Gastrocnemius medialis (tissue), 4 donors: Measurements from ENCODE around the gene CABLES2. TPM values are rescaled to one million over a fixed set of nuclear protein-coding genes. Genes with fewer than 3 reads are reported as not detected.

ENCODE experiments used
- ATAC-seq, 2 donors: fragments of 150-250 bp; one replicate each; pipeline ENCODE4 v1.9.1; 2016
- DNase-seq, 2 donors: peaks; one replicate each; pipeline ENCODE4 v3.0.0-alpha.2; 2019
- H3K27ac ChIP-seq, 4 donors: fragments of 200-600 bp; sonication (generic); 1 replicate in 1 of 4; 2 replicates in 3 of 4; pipeline ENCODE4 v1.5.1; 2016 to 2018; ENCODE audit warnings: mild to moderate bottlenecking in 2 of 4, moderate library complexity in 1 of 4
- H3K27me3 ChIP-seq, 3 donors: fragments of 200-600 bp; sonication (generic) in 2 of 3; 1 replicate in 1 of 3; 2 replicates in 2 of 3; pipeline versions ENCODE4 v1.5.1 to v1.6.0; 2016 to 2019; ENCODE audit warnings: mild to moderate bottlenecking in 1 of 3, moderate library complexity in 1 of 3
- H3K36me3 ChIP-seq, 2 donors: fragments of 200-600 bp; sonication (generic) in 1 of 2; one replicate each; pipeline ENCODE4 v1.5.1; 2017 to 2018
- H3K4me1 ChIP-seq, 2 donors: fragments of 200-600 bp; sonication (generic) in 1 of 2; one replicate each; pipeline ENCODE4 v1.5.1; 2016 to 2017; ENCODE audit warnings: mild to moderate bottlenecking in 2 of 2
- H3K4me3 ChIP-seq, 4 donors: fragments of 200-600 bp; sonication (generic) in 3 of 4; 1 replicate in 1 of 4; 2 replicates in 3 of 4; pipeline ENCODE4 v1.5.1; 2016 to 2019; ENCODE audit warnings: mild to moderate bottlenecking in 2 of 4
- H3K9me3 ChIP-seq, 3 donors: fragments of 200-600 bp; sonication (generic) in 2 of 3; 1 replicate in 1 of 3; 2 replicates in 2 of 3; pipeline ENCODE4 v1.5.1; 2016 to 2019
- CTCF ChIP-seq, 5 experiments: fragments of 450-650 bp in 3 of 5; fragments of 200-600 bp in 2 of 5; sonication (generic) in 2 of 5; IDR thresholded peaks in 4 of 5; conservative IDR thresholded peaks in 1 of 5; 1 replicate in 4 of 5; 2 replicates in 1 of 5; pipeline ENCODE4 v1.5.1; 2016 to 2019; ENCODE audit warnings: antibody characterized with exemption in 5 of 5, mild to moderate bottlenecking in 3 of 5, moderate library complexity in 3 of 5
- POLR2A ChIP-seq, 2 donors: fragments of 450-650 bp; IDR thresholded peaks; one replicate each; pipeline ENCODE4 v1.6.1; 2017; ENCODE audit warnings: antibody characterized with exemption in 2 of 2, mild to moderate bottlenecking in 2 of 2, moderate library complexity in 2 of 2
- in situ Hi-C, 4 donors: fragments of 200-750 bp; cut with MboI; loops; one replicate each; pipeline versions ENCODE4 v1.15.0 to v1.8.0; 2017; ENCODE audit warnings: low sequenced_read_pairs in 4 of 4
- intact Hi-C: fragments of 100-400 bp; cut with DNase I; formaldehyde crosslinking; loops from one replicate; pipeline ENCODE4 v1.15.1; 2023; ENCODE audit warnings: low total_unique reads
- total RNA-seq, 4 donors: library from RNA; depleted of rRNA; stranded (reverse); fragments of >200 nt; gene quantifications; one replicate each; pipeline versions ENCODE4 v1.1.0 to v1.2.3, GENCODE V29; 2016

CABLES2 gene
- total RNA-seq, 4 donors from 2014 or later, result 3.6 to 9.3 (median 4.2) TPM

GRCh38 chr20:62398120-62398821 lies 8.8 kb downstream of the CABLES2 start:
- no peak for TF ChIP-seq POLR2A (IDR thresholded peaks at IDR 0.05)
- TF ChIP-seq CTCF (IDR thresholded peaks at IDR 0.05 in 4 of 5, conservative IDR thresholded peaks at IDR 0.05 in 1 of 5), result no peak
- intact Hi-C loops, result no loop called here
- ATAC-seq, result no peak
- Histone ChIP-seq H3K4me3 (no peak overlapping the region), H3K27me3 (no peaks in the 10 kb centered on the region), H3K4me1 (no peaks in the 10 kb centered on the region), H3K27ac (no peak overlapping the region), H3K36me3 (no peaks in the 10 kb centered on the region), H3K9me3 (no peaks in the 10 kb centered on the region)
- in situ Hi-C loops, result loop anchor here in 2 of 4 donors (25.0 kb wide), 3 partner anchors 111 to 386 kb away; partner anchors contain the start of gene MTG2 (in 1 of the 2)
- no peak for DNase-seq

GRCh38 chr20:62396367-62397239 lies 10.5 kb downstream of the CABLES2 start:
- H3K27ac ChIP-seq, result no peak overlapping the region
- ATAC-seq, result no peak
- in situ Hi-C loops, result loop anchor here in 2 of 4 donors (25.0 kb wide), 3 partner anchors 109 to 384 kb away; partner anchors contain the start of gene MTG2 (in 1 of the 2)

GRCh38 chr20:62395311-62396242 lies 11.5 kb downstream of the CABLES2 start:
- Histone ChIP-seq H3K27me3 (no peaks in the 10 kb centered on the region), H3K4me3 (no peak overlapping the region), H3K36me3 (peaks cover 0 to 2% of the 10 kb centered on the region in 2 donors), H3K27ac (no peak overlapping the region), H3K4me1 (no peaks in the 10 kb centered on the region), H3K9me3 (no peaks in the 10 kb centered on the region)
- TF ChIP-seq POLR2A (IDR thresholded peaks at IDR 0.05), result no peak
- TF ChIP-seq CTCF (IDR thresholded peaks at IDR 0.05 in 4 of 5, conservative IDR thresholded peaks at IDR 0.05 in 1 of 5), result no peak
- no peak for DNase-seq
- no peak for ATAC-seq
- in situ Hi-C loops (loop anchor here in 2 of 4 donors (25.0 kb wide), 3 partner anchors 108 to 383 kb away; partner anchors contain the start of gene MTG2 (in 1 of the 2)), intact Hi-C loops (no loop called here)

More at GRCh38 chr20:62396367-62397239, 10.5 kb downstream of the CABLES2 start:
- Histone ChIP-seq H3K36me3 (no peaks in the 10 kb centered on the region), H3K4me3 (no peak overlapping the region), H3K27me3 (no peaks in the 10 kb centered on the region), H3K4me1 (no peaks in the 10 kb centered on the region), H3K9me3 (no peaks in the 10 kb centered on the region)
- TF ChIP-seq CTCF (IDR thresholded peaks at IDR 0.05 in 4 of 5, conservative IDR thresholded peaks at IDR 0.05 in 1 of 5), result no peak
- TF ChIP-seq POLR2A (IDR thresholded peaks at IDR 0.05), result no peak
- intact Hi-C loops, result no loop called here
- no peak for DNase-seq
